GM12892 (cell line): ENCODE data around the gene BFSP2.
"Not testable (repeated sequence)": the region's sequence is repeated elsewhere in the genome, so short reads cannot be mapped to it uniquely, and the experiment has no call there.

Experiments used
- DNase-seq: peaks from one replicate; pipeline ENCODE4 v3.0.0; 2011; ENCODE audit not compliant: insufficient read length
- FAIRE-seq: peaks from 2 replicates; lab custom pipeline; 2011; peaks lifted over from hg19 to GRCh38; lab: Jason Lieb, UNC
- POLR2A ChIP-seq: IDR thresholded peaks from 2 replicates; pipeline ENCODE4 v1.6.1; 2011; ENCODE audit warnings: low read depth, low read length, control low read depth
- POLR2AphosphoS5 ChIP-seq: IDR thresholded peaks from 2 replicates; pipeline ENCODE4 v1.6.1; 2011; ENCODE audit warnings: low read depth, low read length, control low read depth
- TAF1 ChIP-seq: IDR thresholded peaks from 2 replicates; pipeline ENCODE4 v1.6.1; 2011; ENCODE audit warnings: low read depth, mild to moderate bottlenecking, control low read depth, low read length, borderline replicate concordance

BFSP2 gene

GRCh38 chr3:133478624-133479023 is 78.8 kb downstream of the BFSP2 start:
- TF ChIP-seq POLR2AphosphoS5 (no peak), POLR2A (no peak), TAF1 (no peak)
- FAIRE-seq (peak; percentile 69), DNase-seq (no peak)

DNA sequence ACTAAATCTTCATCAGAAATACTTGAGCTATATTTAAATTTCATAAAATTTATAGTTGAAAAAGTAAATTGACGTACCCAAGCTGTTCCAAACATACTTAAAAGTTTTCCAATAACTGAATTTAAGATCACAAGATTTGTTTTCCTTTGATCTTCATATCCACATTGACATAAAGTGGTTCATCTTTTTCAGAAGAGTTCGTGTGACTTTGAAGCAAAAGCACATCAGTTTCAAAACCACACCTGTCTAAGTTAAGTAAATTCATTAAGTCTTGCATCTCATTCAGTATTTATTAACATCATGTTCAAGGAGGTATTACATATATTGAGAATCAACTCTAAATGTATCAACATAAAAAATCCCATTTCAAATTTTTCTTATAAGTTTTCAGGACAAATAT is 79.5 kb downstream of the BFSP2 start:
- DNase-seq (no peak), FAIRE-seq (no peak)
- TF ChIP-seq POLR2A = no peak
- no peak for TF ChIP-seq TAF1
- no peak for TF ChIP-seq POLR2AphosphoS5

GRCh38 chr3:133479895-133480669 is 80.2 kb downstream of the BFSP2 start:
- TF ChIP-seq TAF1 = no peak
- TF ChIP-seq POLR2A = peak; percentile 61; the same call in 1 of the 2 replicates
- TF ChIP-seq POLR2AphosphoS5 = no peak; the same call in 1 of the 2 replicates
- DNase-seq (no peak), FAIRE-seq (peak; percentile 72)

- DNase-seq, FAIRE-seq: not testable (repeated sequence)
These were observed 82.6 kb downstream of the BFSP2 start for GRCh38 chr3:133482474-133482873.

DNA sequence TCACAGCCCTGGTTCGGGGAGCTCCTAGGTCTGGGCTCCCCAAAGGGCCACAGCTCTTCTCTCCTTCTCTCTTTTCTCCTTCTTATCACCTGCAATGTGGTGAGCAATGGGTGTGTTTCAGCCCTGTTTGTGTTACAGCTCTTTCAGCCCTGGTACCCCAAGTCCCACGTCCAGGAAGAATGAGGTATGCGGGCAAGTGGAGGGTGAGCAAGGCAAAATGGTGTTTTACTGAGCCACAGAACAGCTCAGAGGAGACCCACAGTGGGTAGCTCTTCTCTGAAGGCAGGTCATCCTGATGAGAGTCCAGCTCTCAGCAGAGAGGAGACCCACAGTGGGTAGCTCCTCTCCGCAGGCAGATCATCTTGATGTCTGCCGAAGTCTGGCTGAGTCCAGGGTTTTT is 86.8 kb downstream of the BFSP2 start:
- FAIRE-seq = no peak

DNA sequence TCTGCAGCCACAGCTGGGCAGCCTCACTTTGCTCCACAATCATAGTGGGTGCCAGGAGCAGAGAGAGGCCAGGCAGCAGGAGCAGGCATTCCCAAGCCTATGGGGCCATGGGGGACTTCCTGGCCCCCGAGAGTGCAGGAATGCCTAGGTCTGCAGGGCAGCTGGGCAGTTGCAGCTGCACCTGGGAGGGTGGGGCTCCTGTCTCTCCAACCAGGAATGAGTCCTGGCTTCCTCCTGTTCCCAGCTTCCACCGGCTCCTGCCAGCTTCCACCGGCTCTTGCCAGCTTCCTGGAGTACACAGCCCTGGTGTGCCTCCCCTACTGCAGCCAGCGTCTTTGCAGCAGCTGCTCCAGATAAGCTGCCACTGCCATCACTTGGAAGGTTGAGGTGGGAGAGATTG is 87.3 kb downstream of the BFSP2 start:
- TF ChIP-seq TAF1 (no peak), POLR2A (no peak), POLR2AphosphoS5 (no peak)
- FAIRE-seq = no peak
- no peak for DNase-seq

More for the DNA sequence above, 86.8 kb downstream of the BFSP2 start:
- TF ChIP-seq POLR2AphosphoS5 (no peak), TAF1 (no peak), POLR2A (no peak)
- no peak for DNase-seq

DNA sequence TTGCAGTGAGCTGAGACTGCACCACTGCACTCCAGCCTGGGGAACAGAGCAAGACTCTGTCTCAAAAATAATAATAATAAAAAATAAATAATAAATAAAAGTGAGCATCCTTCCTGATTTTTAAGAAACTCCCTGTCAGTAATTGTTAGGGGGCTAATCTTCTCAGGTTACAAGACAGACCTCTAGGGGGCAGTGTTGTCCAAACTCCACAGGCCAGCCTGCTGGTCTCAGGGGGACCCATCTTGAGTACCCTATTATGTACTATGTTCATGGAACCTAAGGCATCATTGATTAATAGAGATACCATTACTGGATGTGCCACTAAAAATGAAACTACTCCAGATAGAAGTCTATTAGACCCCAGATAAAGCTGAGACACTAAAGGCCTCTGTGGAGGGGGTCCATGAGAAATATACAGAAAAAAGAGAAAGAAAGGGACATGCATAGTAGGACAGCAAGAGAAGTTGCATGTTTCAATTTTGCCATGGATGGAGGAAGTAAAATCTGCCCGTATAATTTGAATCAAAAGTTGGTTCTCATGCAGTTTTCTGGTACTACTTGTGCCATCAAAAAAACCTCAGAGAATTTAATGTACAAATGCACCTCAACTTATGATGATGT is 88.2 kb downstream of the BFSP2 start:
- no peak for DNase-seq
- no peak for TF ChIP-seq POLR2AphosphoS5
- TF ChIP-seq POLR2A = no peak
- no peak for TF ChIP-seq TAF1
- no peak for FAIRE-seq

DNA sequence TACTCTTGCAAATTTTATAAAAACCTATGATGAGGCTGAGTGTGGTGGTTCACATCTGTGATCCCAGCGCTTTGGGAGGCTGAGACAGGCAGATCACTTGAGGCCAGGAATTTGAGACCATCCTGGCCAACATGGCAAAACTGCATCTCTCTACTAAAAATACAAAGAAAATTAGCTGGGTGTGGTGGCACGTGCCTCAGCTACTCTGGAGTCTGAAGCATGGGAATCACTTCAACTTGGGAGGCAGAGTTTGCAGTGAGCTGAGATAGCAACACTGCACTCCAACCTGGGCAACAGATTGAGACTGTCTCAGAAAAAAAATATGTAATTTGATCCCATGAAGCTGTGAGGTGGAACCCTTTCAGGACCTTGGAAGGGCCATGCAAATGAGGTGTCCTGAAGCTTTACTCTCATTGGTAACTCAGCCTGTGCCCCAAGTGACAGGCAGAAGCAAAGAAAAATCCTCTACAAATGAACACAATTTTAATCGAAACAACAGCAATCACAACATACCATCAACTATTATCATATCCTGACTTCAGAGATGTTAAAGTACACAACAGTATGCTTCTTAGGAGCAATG is 89.0 kb downstream of the BFSP2 start:
- TF ChIP-seq TAF1 (no peak), POLR2AphosphoS5 (no peak), POLR2A (no peak)
- FAIRE-seq (peak; percentile 46), DNase-seq (no peak)

DNA sequence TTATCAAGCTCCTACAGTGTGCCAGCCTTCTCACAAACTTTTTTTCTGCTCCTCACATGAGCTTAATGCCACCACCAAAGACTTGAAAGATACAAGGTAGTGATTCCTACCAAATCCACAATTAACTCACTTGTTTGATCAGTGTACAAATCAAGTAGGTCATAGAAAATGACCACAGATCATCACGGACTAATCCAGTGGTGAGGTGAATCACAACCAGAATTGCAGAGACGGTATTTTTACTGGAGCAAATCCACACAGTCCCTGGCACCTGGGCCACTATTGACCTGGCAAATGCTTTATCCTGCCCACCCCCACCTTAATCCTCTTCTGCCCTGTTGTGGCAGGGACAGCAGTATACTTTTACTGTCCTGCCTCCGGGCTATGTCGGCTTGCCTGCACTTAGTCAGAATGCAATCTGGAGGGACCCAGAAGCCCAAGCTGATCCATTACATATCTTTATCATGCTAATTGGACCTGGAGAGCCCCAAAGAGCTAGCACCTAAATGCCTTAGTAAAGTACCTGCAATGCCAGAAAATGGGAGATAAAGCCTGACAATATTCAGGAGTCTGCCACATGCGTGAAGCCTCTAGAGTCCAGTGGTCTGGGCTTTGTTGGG is 89.7 kb downstream of the BFSP2 start:
- TF ChIP-seq POLR2A (no peak), POLR2AphosphoS5 (no peak), TAF1 (no peak)
- peak; percentile 75 for FAIRE-seq
- DNase-seq = no peak

DNA sequence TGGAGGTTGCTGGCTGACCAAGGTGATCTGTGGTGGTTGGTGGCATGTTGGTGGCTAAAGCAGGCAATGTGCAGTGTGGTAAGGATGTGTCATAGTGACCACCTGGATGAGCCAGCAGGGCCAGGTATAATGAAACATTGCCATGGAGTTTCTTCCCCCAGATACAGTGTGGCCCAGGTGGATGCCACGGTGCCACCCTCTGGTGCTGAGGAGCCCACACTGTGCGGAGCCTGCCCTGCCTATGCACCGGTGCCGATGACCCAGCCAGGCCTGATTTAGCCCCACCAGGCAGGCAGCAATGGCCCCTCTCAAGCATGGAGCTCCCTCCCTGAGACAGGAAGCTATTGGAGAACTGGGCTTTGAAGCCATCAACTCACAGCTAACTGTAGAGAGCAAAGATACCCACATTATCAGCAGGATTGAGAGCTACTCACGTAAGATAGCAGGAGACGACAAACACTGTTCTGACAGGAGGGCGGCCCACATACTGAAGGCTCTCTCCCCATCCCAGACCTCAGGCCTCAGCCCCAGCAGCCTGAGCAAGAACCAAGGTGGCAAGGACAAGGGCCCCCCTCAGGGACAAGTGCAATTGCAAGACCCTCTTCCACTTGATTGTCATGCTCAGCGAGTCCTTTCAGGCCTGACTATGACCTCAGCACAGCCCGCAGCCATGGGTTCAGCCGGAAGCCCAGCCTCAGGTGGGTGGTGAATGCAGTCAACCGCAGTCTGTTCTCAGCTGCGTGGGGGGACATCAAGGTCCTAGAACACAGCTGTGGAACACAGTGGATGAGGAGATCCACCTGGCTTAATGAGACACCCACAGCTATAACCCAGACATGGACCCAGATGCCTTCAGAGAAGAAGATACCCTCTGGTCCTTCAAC is 90.9 kb downstream of the BFSP2 start:
- TF ChIP-seq POLR2A (peak; percentile 56; the same call in 1 of the 2 replicates), POLR2AphosphoS5 (peak; percentile 56; the same call in 1 of the 2 replicates), TAF1 (no peak; the same call in 1 of the 2 replicates)
- FAIRE-seq (peak; percentile 98), DNase-seq (peak; percentile 67)
